Neural crest cell (in vitro differentiated cells): ENCODE results near the gene CDC20. TPM values are rescaled to one million over a fixed set of nuclear protein-coding genes. Genes with fewer than 3 reads are reported as not detected.

ENCODE experiments used
- DNase-seq: peaks from one replicate; pipeline ENCODE4 v3.0.0; 2021; ENCODE audit warnings: low read depth, mixed read lengths, low spot score
- H3K27ac Mint-ChIP-seq: one replicate; pipeline ENCODE4 v1.8.0; 2021; ENCODE audit warnings: mild to moderate bottlenecking, mixed read lengths; ENCODE audit not compliant: unreplicated experiment
- H3K27me3 Mint-ChIP-seq: 2 replicates; pipeline ENCODE4 v1.8.0; 2021; ENCODE audit warnings: low read depth, mild to moderate bottlenecking, mixed read lengths
- H3K36me3 Mint-ChIP-seq: 2 replicates; pipeline ENCODE4 v1.8.0; 2021; ENCODE audit warnings: low read depth, mild to moderate bottlenecking, mixed read lengths
- H3K4me1 Mint-ChIP-seq: 2 replicates; pipeline ENCODE4 v1.8.0; 2021; ENCODE audit warnings: mixed read lengths
- H3K4me3 Mint-ChIP-seq: one replicate; pipeline ENCODE4 v1.8.0; 2021; ENCODE audit warnings: mild to moderate bottlenecking, mixed read lengths
- H3K9me3 Mint-ChIP-seq: 2 replicates; pipeline ENCODE4 v1.8.0; 2021; ENCODE audit warnings: mixed read lengths
- total RNA-seq: library from RNA; stranded (reverse); gene quantifications from 2 replicates; pipeline ENCODE4 v1.2.1, GENCODE V29; 2021
- TF ChIP-seq, protein P1 (sequence below): fragments of 200-600 bp; sonication (generic); conservative IDR thresholded peaks from 2 replicates; pipeline ENCODE4 v1.5.0; 2021; ENCODE audit warnings: antibody characterized with exemption, mild to moderate bottlenecking

CDC20 gene
- total RNA-seq, 1 donor from 2014 or later: 196 TPM

DNA sequence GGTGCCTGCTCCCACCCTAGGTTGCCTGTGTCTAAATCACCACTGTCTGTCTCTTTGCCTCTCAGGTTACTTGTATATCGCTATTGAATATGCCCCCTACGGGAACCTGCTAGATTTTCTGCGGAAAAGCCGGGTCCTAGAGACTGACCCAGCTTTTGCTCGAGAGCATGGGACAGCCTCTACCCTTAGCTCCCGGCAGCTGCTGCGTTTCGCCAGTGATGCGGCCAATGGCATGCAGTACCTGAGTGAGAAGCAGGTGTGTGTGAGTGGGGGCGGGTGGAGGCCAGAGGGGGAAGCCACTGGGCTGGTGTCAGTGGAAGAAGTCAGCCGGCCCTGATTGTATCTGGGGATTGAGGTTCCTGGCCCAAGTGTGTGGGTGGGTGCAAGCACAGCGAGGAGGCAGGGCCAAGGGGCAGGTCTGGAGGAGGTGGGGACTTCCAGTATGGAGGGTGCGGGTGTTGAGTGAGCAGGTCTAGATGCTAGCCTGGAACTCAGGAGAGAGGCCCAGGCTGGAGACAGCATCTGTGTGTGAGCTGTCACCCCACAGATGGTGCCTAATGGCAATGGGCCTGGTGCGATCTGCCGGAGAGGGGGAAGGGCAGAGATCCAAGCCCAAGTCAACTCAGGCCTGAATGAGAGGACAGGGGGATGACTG lies 40.8 kb upstream of the CDC20 start:
- peaks cover 33% of the 10 kb centered on the region for H3K4me1 Mint-ChIP-seq
- H3K27ac Mint-ChIP-seq: peak overlapping the region; percentile 67
- no peaks in the 10 kb centered on the region for H3K9me3 Mint-ChIP-seq
- no peaks in the 10 kb centered on the region for H3K36me3 Mint-ChIP-seq
- peak overlapping the region; percentile 31 for H3K4me3 Mint-ChIP-seq
- TF ChIP-seq, protein P1, sequence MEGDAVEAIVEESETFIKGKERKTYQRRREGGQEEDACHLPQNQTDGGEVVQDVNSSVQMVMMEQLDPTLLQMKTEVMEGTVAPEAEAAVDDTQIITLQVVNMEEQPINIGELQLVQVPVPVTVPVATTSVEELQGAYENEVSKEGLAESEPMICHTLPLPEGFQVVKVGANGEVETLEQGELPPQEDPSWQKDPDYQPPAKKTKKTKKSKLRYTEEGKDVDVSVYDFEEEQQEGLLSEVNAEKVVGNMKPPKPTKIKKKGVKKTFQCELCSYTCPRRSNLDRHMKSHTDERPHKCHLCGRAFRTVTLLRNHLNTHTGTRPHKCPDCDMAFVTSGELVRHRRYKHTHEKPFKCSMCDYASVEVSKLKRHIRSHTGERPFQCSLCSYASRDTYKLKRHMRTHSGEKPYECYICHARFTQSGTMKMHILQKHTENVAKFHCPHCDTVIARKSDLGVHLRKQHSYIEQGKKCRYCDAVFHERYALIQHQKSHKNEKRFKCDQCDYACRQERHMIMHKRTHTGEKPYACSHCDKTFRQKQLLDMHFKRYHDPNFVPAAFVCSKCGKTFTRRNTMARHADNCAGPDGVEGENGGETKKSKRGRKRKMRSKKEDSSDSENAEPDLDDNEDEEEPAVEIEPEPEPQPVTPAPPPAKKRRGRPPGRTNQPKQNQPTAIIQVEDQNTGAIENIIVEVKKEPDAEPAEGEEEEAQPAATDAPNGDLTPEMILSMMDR: no peak
- DNase-seq: no peak
- no peaks in the 10 kb centered on the region for H3K27me3 Mint-ChIP-seq

DNA sequence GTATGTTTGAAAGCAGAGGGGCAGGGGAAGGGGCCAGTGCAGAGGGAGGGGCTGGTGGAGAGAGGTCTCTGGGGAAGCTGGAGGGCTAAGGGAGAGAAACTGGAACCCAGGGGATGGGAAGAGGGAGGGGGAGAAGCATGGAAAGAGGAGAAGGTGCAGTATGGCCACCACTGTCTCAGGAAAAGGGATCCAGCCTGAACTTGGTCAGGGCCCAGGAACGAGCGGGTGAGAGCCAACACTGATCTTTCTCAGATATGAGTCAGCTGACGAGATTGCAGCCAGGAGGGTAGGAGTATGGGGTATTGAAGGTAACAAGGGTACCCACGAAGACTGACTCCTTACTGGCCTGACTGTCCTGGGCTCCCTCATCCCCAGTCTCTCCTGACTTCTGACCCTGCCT lies 40.0 kb upstream of the CDC20 start:
- no peak for DNase-seq
- Mint-ChIP-seq H3K4me1 (peaks cover 33% of the 10 kb centered on the region), H3K4me3 (no peak overlapping the region), H3K27ac (no peak overlapping the region), H3K27me3 (no peaks in the 10 kb centered on the region), H3K9me3 (no peaks in the 10 kb centered on the region), H3K36me3 (no peaks in the 10 kb centered on the region)
- TF ChIP-seq, protein P1: no peak

DNA sequence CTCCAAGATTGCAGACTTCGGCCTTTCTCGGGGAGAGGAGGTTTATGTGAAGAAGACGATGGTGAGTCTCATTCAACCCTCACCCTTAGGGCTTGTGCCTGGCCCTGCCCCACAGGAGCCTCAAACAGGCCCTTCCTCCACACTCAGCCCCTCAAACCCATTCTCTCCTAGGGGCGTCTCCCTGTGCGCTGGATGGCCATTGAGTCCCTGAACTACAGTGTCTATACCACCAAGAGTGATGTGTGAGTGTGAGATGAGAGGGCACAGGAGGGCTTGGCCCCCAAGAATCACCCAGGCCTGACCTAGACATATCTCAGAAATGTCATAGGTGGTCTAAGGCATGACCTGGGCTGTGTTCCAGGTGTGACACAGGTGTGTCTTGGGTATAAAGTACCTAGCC lies 39.5 kb upstream of the CDC20 start:
- Mint-ChIP-seq H3K9me3 (no peaks in the 10 kb centered on the region), H3K27ac (peak overlapping the region; percentile 5), H3K4me1 (peaks cover 33% of the 10 kb centered on the region), H3K4me3 (no peak overlapping the region), H3K36me3 (no peaks in the 10 kb centered on the region), H3K27me3 (no peaks in the 10 kb centered on the region)
- DNase-seq: no peak
- TF ChIP-seq, protein P1: no peak

DNA sequence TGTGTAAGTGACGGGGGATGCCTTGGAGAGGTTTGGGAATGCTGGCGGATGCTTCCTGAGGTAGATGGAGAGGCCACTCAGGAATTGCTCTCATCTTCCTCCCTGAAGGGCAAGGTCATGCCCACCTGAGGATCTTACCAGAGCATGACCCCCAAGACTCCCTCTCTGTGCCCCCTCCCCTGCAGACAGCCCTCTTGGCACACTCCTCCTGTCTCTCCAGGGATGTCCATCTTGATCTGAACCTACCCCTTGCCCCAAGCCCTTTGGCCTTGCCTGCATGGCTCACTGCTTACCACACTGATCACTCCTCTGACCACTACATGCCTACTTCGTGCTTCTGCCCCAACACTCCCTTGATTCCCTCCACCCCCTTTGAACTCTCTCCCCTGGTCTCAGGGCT lies 39.0 kb upstream of the CDC20 start:
- no peaks in the 10 kb centered on the region for H3K27me3 Mint-ChIP-seq
- peaks cover 3% of the 10 kb centered on the region for H3K36me3 Mint-ChIP-seq
- no peak overlapping the region for H3K4me3 Mint-ChIP-seq
- no peak for DNase-seq
- H3K9me3 Mint-ChIP-seq: peaks cover under 1% of the 10 kb centered on the region
- peak overlapping the region; percentile 5 for H3K27ac Mint-ChIP-seq
- peaks cover 32% of the 10 kb centered on the region for H3K4me1 Mint-ChIP-seq
- TF ChIP-seq, protein P1: no peak

DNA sequence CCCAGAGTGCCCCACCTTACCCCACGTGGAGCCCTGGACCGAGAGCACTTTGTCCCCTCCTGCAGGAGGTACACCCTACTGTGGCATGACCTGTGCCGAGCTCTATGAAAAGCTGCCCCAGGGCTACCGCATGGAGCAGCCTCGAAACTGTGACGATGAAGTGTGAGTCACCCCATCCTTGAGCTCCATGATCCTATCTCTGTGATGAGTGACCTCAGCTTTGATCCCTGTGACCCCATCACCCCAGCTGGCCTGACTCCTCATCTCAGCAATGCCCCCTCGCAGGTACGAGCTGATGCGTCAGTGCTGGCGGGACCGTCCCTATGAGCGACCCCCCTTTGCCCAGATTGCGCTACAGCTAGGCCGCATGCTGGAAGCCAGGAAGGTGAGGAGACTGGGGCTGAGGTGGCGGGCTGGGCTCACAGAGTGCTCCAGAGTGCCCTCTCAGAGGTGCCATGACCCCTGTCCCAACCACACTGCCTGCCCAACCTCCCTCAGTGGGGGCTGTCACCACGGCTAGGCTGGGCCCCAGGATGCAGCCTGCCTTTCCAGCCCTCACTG lies 37.4 kb upstream of the CDC20 start:
- peaks cover 18% of the 10 kb centered on the region for H3K4me1 Mint-ChIP-seq
- no peak overlapping the region for H3K4me3 Mint-ChIP-seq
- H3K36me3 Mint-ChIP-seq: peaks cover 4% of the 10 kb centered on the region
- H3K27ac Mint-ChIP-seq: no peak overlapping the region
- TF ChIP-seq, protein P1: no peak
- DNase-seq: no peak
- no peaks in the 10 kb centered on the region for H3K27me3 Mint-ChIP-seq
- H3K9me3 Mint-ChIP-seq: peaks cover 5% of the 10 kb centered on the region
